PC-9 (cell line): ENCODE measurements around the gene SEC16B. TPM values are rescaled to one million over a fixed set of nuclear protein-coding genes. Genes with fewer than 3 reads are reported as not detected.

ENCODE experiments used
- BruUV-seq: library from RNA; stranded (reverse); fragments of 400-500 nt; replicated peaks from 2 replicates; lab custom pipeline; 2021; lab: Mats Ljungman, UMichigan
- CTCF ChIA-PET: fragments of 300-600 bp; sonication (Branson Sonifier 250); formaldehyde crosslinking; loops from one replicate; lab custom pipeline; 2022; ENCODE audit warnings: antibody characterized with exemption; lab: Charles Lee
- POLR2A ChIA-PET: fragments of 300-600 bp; sonication (Branson Sonifier 250); formaldehyde crosslinking; loops from one replicate; lab custom pipeline; 2022; ENCODE audit warnings: antibody characterized with exemption; ENCODE audit not compliant: unreplicated experiment; lab: Charles Lee
- DNase-seq, 2 experiments: peaks; one replicate each; pipeline versions ENCODE4 v3.0.0 to v3.0.0-alpha.2; 2015 to 2022; ENCODE audit warnings: mixed read lengths in 1 of 2
- H2AFZ ChIP-seq: fragments of 200-600 bp; sonication (generic); 2 replicates; pipeline ENCODE4 v1.8.1; 2017; ENCODE audit warnings: antibody characterized with exemption
- H3F3A ChIP-seq: fragments of 200-600 bp; sonication (generic); 2 replicates; pipeline ENCODE4 v1.8.1; 2017; ENCODE audit warnings: antibody characterized with exemption, mild to moderate bottlenecking, low read depth; ENCODE audit not compliant: insufficient read depth
- H3K27ac ChIP-seq: fragments of 200-600 bp; sonication (generic); 2 replicates; pipeline ENCODE4 v1.6.1; 2016; ENCODE audit warnings: mixed run types
- H3K27me3 ChIP-seq: fragments of 200-600 bp; sonication (generic); 2 replicates; pipeline ENCODE4 v1.6.1; 2016; ENCODE audit warnings: low read depth, mixed run types; ENCODE audit not compliant: insufficient read depth
- H3K36me3 ChIP-seq: fragments of 200-600 bp; sonication (generic); 2 replicates; pipeline ENCODE4 v1.6.1; 2016; ENCODE audit warnings: low read depth, mixed run types
- H3K4me1 ChIP-seq: fragments of 200-600 bp; sonication (generic); replicated peaks from 2 replicates; pipeline ENCODE4 v1.6.1; 2016; ENCODE audit warnings: mixed run types; ENCODE audit not compliant: insufficient read depth
- H3K4me2 ChIP-seq: fragments of 200-600 bp; sonication (generic); 2 replicates; pipeline ENCODE4 v1.6.1; 2017; ENCODE audit warnings: mixed run types
- H3K4me3 ChIP-seq: fragments of 200-600 bp; sonication (generic); 2 replicates; pipeline ENCODE4 v1.6.1; 2016; ENCODE audit warnings: mixed run types
- H3K79me2 ChIP-seq: fragments of 200-600 bp; sonication (generic); 2 replicates; pipeline ENCODE4 v1.6.1; 2017; ENCODE audit warnings: low read depth, mixed run types
- H3K9me2 ChIP-seq: fragments of 200-600 bp; sonication (generic); 2 replicates; pipeline ENCODE4 v1.8.1; 2017; ENCODE audit warnings: mild to moderate bottlenecking; ENCODE audit not compliant: insufficient read depth
- H3K9me3 ChIP-seq: fragments of 200-600 bp; sonication (generic); 2 replicates; pipeline ENCODE4 v1.8.1; 2016; ENCODE audit warnings: low read depth; ENCODE audit not compliant: insufficient read depth
- H4K20me1 ChIP-seq: fragments of 200-600 bp; sonication (generic); 2 replicates; pipeline ENCODE4 v1.8.1; 2017; ENCODE audit not compliant: insufficient read depth
- EZH2 ChIP-seq: fragments of 200-600 bp; sonication (generic); IDR thresholded peaks from 2 replicates; pipeline ENCODE4 v1.8.0; 2017; ENCODE audit warnings: antibody characterized with exemption, low read depth
- intact Hi-C: fragments of 100-400 bp; cut with micrococcal nuclease; formaldehyde crosslinking; loops from one replicate; pipeline ENCODE4 v1.10.0; 2022; ENCODE audit not compliant: unreplicated experiment
- total RNA-seq: library from RNA; stranded (reverse); gene quantifications from 2 replicates; pipeline ENCODE4 v1.2.3, GENCODE V29; 2021
- TF ChIP-seq, protein P1 (sequence below): fragments of 200-600 bp; sonication (generic); conservative IDR thresholded peaks from 2 replicates; pipeline ENCODE4 v1.6.1; 2017; ENCODE audit warnings: mixed run types, antibody characterized with exemption, mild to moderate bottlenecking, moderate library complexity

Gene SEC16B
- total RNA-seq, 1 experiment from 2014 or later, result 2.0 TPM

DNA sequence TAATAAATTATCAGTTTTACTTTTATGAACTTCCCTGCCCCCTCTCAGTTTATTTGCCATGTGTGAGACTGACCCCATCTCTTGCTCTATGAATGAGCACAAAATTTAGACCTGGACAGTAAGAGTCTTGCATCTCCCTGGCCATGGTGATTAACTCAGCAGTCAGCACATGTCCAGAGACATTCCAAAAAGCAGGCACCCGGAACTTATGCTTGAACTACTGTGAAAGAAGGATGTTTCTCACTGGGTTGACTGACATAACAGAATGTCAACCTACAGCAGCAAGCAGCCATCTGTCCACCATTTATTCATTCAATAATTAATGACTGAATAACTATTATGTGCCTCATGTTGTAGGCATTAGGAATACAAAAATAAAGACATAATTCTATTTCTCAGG lies 11.3 kb upstream of the SEC16B start:
- H3K9me2 ChIP-seq, result 0 out of 2 replicates have a peak, but pooled peaks cover 5% of the 10 kb centered on the region
- TF ChIP-seq, protein P1, sequence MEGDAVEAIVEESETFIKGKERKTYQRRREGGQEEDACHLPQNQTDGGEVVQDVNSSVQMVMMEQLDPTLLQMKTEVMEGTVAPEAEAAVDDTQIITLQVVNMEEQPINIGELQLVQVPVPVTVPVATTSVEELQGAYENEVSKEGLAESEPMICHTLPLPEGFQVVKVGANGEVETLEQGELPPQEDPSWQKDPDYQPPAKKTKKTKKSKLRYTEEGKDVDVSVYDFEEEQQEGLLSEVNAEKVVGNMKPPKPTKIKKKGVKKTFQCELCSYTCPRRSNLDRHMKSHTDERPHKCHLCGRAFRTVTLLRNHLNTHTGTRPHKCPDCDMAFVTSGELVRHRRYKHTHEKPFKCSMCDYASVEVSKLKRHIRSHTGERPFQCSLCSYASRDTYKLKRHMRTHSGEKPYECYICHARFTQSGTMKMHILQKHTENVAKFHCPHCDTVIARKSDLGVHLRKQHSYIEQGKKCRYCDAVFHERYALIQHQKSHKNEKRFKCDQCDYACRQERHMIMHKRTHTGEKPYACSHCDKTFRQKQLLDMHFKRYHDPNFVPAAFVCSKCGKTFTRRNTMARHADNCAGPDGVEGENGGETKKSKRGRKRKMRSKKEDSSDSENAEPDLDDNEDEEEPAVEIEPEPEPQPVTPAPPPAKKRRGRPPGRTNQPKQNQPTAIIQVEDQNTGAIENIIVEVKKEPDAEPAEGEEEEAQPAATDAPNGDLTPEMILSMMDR, result no peak
- no peak for TF ChIP-seq EZH2
- H3K36me3 ChIP-seq, result no peaks in the 10 kb centered on the region
- H3K27me3 ChIP-seq, result no peaks in the 10 kb centered on the region
- DNase-seq, result no peak
- intact Hi-C loops, result no loop called here
- no peaks in the 10 kb centered on the region; the same call in 1 of the 2 replicates for H3K9me3 ChIP-seq
- no peak overlapping the region for H3K4me2 ChIP-seq
- ChIA-PET POLR2A (no interaction called here), CTCF (no interaction called here)
- H4K20me1 ChIP-seq, result no peaks in the 10 kb centered on the region
- no peak overlapping the region for H2AFZ ChIP-seq
- H3F3A ChIP-seq, result no peaks in the 10 kb centered on the region
- H3K4me3 ChIP-seq, result no peak overlapping the region
- no peak overlapping the region for H3K27ac ChIP-seq
- BruUV-seq, result no TSS peak
- H3K79me2 ChIP-seq, result no peaks in the 10 kb centered on the region
- no peaks in the 10 kb centered on the region for H3K4me1 ChIP-seq

DNA sequence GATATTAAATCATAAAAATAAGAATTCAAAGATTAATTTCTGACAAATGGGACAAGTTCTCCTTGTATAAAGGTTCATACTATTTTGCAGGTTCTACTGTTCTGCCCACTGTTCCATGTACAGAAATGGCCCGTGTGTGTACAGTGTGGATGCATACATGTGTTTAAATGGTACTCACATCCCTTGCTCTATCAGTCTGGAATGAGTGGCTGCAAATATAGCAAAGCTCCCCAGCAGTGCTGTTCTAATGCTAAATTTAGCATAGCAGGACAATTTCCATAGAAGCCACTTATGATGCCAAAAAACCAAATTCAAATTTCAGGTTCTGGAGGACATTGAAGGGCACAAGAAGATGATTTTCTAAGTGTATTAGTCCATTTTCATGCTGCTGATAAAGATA lies 9.4 kb upstream of the SEC16B start:
- Histone ChIP-seq H3F3A (no peaks in the 10 kb centered on the region), H3K27ac (no peak overlapping the region), H3K79me2 (no peaks in the 10 kb centered on the region), H3K9me2 (0 out of 2 replicates have a peak, but pooled peaks cover 5% of the 10 kb centered on the region), H3K4me1 (no peaks in the 10 kb centered on the region), H3K4me3 (no peak overlapping the region), H3K36me3 (no peaks in the 10 kb centered on the region), H3K27me3 (no peaks in the 10 kb centered on the region), H3K4me2 (no peak overlapping the region), H3K9me3 (no peaks in the 10 kb centered on the region; the same call in 1 of the 2 replicates), H4K20me1 (no peaks in the 10 kb centered on the region), H2AFZ (no peak overlapping the region)
- TF ChIP-seq, protein P1, result no peak
- TF ChIP-seq EZH2, result no peak
- ChIA-PET CTCF (no interaction called here), POLR2A (no interaction called here)
- intact Hi-C loops, result no loop called here
- no TSS peak for BruUV-seq
- DNase-seq, result no peak

DNA sequence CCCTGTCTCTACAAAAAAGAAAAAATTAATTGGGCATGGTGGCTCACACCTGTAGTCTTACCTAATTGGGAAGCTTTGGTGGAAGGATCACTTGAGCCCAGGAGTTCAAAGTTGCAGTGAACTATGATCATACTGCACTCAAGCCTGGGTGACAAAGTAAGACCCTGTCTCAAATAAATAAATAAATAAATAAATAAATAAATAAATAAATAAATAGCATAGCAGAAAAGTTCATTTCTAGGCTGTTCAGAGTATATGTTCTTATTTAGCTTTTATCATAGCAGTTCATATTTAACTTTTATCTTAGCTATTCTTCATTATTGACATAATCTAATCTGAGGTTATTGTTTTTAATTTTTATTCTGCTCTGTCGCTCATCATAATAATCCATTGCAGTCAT lies 8.7 kb upstream of the SEC16B start:
- no peaks in the 10 kb centered on the region for H3K36me3 ChIP-seq
- ChIA-PET POLR2A (no interaction called here), CTCF (no interaction called here)
- H3K9me3 ChIP-seq, result no peaks in the 10 kb centered on the region; the same call in 1 of the 2 replicates
- DNase-seq, result no peak
- no peaks in the 10 kb centered on the region for H3K27me3 ChIP-seq
- intact Hi-C loops, result no loop called here
- no peak overlapping the region for H3K4me2 ChIP-seq
- H3K27ac ChIP-seq, result no peak overlapping the region
- H3K79me2 ChIP-seq, result no peaks in the 10 kb centered on the region
- no peak overlapping the region for H3K4me3 ChIP-seq
- no peaks in the 10 kb centered on the region for H4K20me1 ChIP-seq
- 0 out of 2 replicates have a peak, but pooled peaks cover 5% of the 10 kb centered on the region for H3K9me2 ChIP-seq
- H3K4me1 ChIP-seq, result no peaks in the 10 kb centered on the region
- TF ChIP-seq, protein P1, result no peak
- TF ChIP-seq EZH2, result no peak
- no peak overlapping the region for H2AFZ ChIP-seq
- H3F3A ChIP-seq, result no peaks in the 10 kb centered on the region
- no TSS peak for BruUV-seq
